ENCODE measurements around the gene BAHCC1.
A peak's percentile ranks its signal among the peaks of the same experiment; 100 is the strongest.

The BAHCC1 gene

GRCh38 chr17:81424151-81425017 lies 29.1 kb downstream of the BAHCC1 start (continued):
- TF ChIP-seq ZNF292 (tag by site-specific recombination; IDR thresholded peaks at IDR 0.05; ENCODE audit: borderline replicate concordance, low read depth) (no peak), PRDM2 (tag by site-specific recombination; IDR thresholded peaks at IDR 0.05; ENCODE audit: borderline replicate concordance) (peak; percentile 96; the same call in 1 of the 2 replicates), ZNF521 (tag by site-specific recombination; IDR thresholded peaks at IDR 0.05) (0 out of 2 replicates have a peak, but pooled peaks have one; percentile 12), YY2 (tag by site-specific recombination; IDR thresholded peaks at IDR 0.05) (peak; percentile 61; the same call in 1 of the 2 replicates), ZNF837 (tag by site-specific recombination; IDR thresholded peaks at IDR 0.05) (peak; percentile 65; the same call in 1 of the 2 replicates), ZNF692 (tag by site-specific recombination; IDR thresholded peaks at IDR 0.05) (no peak), ZFHX2 (tag by site-specific recombination; conservative IDR thresholded peaks at IDR 0.05) (0 out of 2 replicates have a peak, but pooled peaks have one; percentile 34), ZNF211 (tag by site-specific recombination; IDR thresholded peaks at IDR 0.05; ENCODE audit: low read depth) (no peak), ZNF707 (tag by site-specific recombination; IDR thresholded peaks at IDR 0.05) (peak; percentile 51; the same call in 1 of the 2 replicates), ZNF354C (tag by site-specific recombination; IDR thresholded peaks at IDR 0.05; ENCODE audit: borderline replicate concordance, low read depth) (0 out of 2 replicates have a peak, but pooled peaks have one; percentile 37), SALL2 (tag by site-specific recombination; IDR thresholded peaks at IDR 0.05; ENCODE audit: borderline replicate concordance) (peak; percentile 90; the same call in 1 of the 2 replicates), ZNF785 (tag by site-specific recombination; IDR thresholded peaks at IDR 0.05) (0 out of 2 replicates have a peak, but pooled peaks have one; percentile 65), ZNF596 (tag by site-specific recombination; IDR thresholded peaks at IDR 0.05) (no peak), PRDM4 (tag by site-specific recombination; IDR thresholded peaks at IDR 0.05) (no peak), ZNF157 (tag by site-specific recombination; IDR thresholded peaks at IDR 0.05) (peak; percentile 51; the same call in 1 of the 2 replicates), INSM2 (tag by site-specific recombination; IDR thresholded peaks at IDR 0.05) (no peak), ZBTB48 (tag by site-specific recombination; IDR thresholded peaks at IDR 0.05) (0 out of 2 replicates have a peak, but pooled peaks have one; percentile 19), ZNF280D (tag by site-specific recombination; IDR thresholded peaks at IDR 0.05) (no peak), ZNF677 (tag by site-specific recombination; IDR thresholded peaks at IDR 0.05) (no peak), ZNF398 (tag by site-specific recombination; IDR thresholded peaks at IDR 0.05) (0 out of 2 replicates have a peak, but pooled peaks have one; percentile 12)

Measured in HEK293 (cell line).